HEK293 (cell line): Measurements from ENCODE around the gene EMP3.

Source experiments
- FEZF1 ChIP-seq: fragments of 450-650 bp; formaldehyde crosslinking; IDR thresholded peaks from 2 replicates; pipeline ENCODE4 v1.5.1; 2016; ENCODE audit warnings: missing biosample characterization, missing genetic modification characterization
- GLI2 ChIP-seq: fragments of 450-650 bp; formaldehyde crosslinking; IDR thresholded peaks from 2 replicates; pipeline ENCODE4; 2017; ENCODE audit warnings: missing biosample characterization, missing genetic modification characterization, low read depth, borderline replicate concordance
- GLIS1 ChIP-seq: fragments of 450-650 bp; formaldehyde crosslinking; IDR thresholded peaks from 2 replicates; pipeline ENCODE4 v1.5.1; 2016; ENCODE audit warnings: missing biosample characterization, missing genetic modification characterization
- KLF1 ChIP-seq: fragments of 450-650 bp; formaldehyde crosslinking; IDR thresholded peaks from 2 replicates; pipeline ENCODE4 v1.5.1; 2016; ENCODE audit warnings: missing biosample characterization, missing genetic modification characterization
- KLF10 ChIP-seq: fragments of 450-650 bp; IDR thresholded peaks from 2 replicates; pipeline ENCODE4 v1.5.1; 2018; ENCODE audit warnings: missing biosample characterization, mild to moderate bottlenecking, missing genetic modification characterization
- KLF8 ChIP-seq: fragments of 450-650 bp; formaldehyde crosslinking; IDR thresholded peaks from 2 replicates; pipeline ENCODE4 v1.5.1; 2016; ENCODE audit warnings: missing biosample characterization, missing genetic modification characterization
- RBAK ChIP-seq: fragments of 450-650 bp; formaldehyde crosslinking; IDR thresholded peaks from 2 replicates; pipeline ENCODE4 v1.5.1; 2016; ENCODE audit warnings: missing biosample characterization, missing genetic modification characterization
- SP3 ChIP-seq: fragments of 450-650 bp; formaldehyde crosslinking; IDR thresholded peaks from 2 replicates; pipeline ENCODE4 v1.5.1; 2016; ENCODE audit warnings: missing biosample characterization, missing genetic modification characterization
- ZBTB21 ChIP-seq: fragments of 450-650 bp; formaldehyde crosslinking; IDR thresholded peaks from 2 replicates; pipeline ENCODE4 v1.5.1; 2017; ENCODE audit warnings: missing biosample characterization, missing genetic modification characterization
- ZBTB8A ChIP-seq: fragments of 450-650 bp; formaldehyde crosslinking; IDR thresholded peaks from 2 replicates; pipeline ENCODE4 v1.5.1; 2016; ENCODE audit warnings: missing biosample characterization, missing genetic modification characterization
- ZFHX2 ChIP-seq: fragments of 450-650 bp; formaldehyde crosslinking; conservative IDR thresholded peaks from 2 replicates; pipeline ENCODE4 v1.5.1; 2016; ENCODE audit warnings: missing biosample characterization, missing genetic modification characterization
- ZNF121 ChIP-seq: fragments of 450-650 bp; formaldehyde crosslinking; IDR thresholded peaks from 2 replicates; pipeline ENCODE4 v1.5.1; 2016; ENCODE audit warnings: missing biosample characterization, missing genetic modification characterization
- ZNF184 ChIP-seq: fragments of 450-650 bp; IDR thresholded peaks from 2 replicates; pipeline ENCODE4 v1.5.1; 2018; ENCODE audit warnings: missing biosample characterization, mild to moderate bottlenecking, missing genetic modification characterization
- ZNF202 ChIP-seq: fragments of 450-650 bp; formaldehyde crosslinking; IDR thresholded peaks from 2 replicates; pipeline ENCODE4 v1.5.1; 2016; ENCODE audit warnings: missing biosample characterization, missing genetic modification characterization, borderline replicate concordance
- ZNF214 ChIP-seq: fragments of 450-650 bp; formaldehyde crosslinking; IDR thresholded peaks from 2 replicates; pipeline ENCODE4 v1.5.1; 2017; ENCODE audit warnings: missing biosample characterization, mild to moderate bottlenecking, missing genetic modification characterization, borderline replicate concordance
- ZNF23 ChIP-seq: fragments of 450-650 bp; formaldehyde crosslinking; IDR thresholded peaks from 2 replicates; pipeline ENCODE4 v1.5.1; 2016; ENCODE audit warnings: missing biosample characterization, missing genetic modification characterization, borderline replicate concordance
- ZNF248 ChIP-seq: fragments of 450-650 bp; formaldehyde crosslinking; IDR thresholded peaks from 2 replicates; pipeline ENCODE4 v1.5.1; 2017; ENCODE audit warnings: missing biosample characterization, missing genetic modification characterization
- ZNF366 ChIP-seq: fragments of 450-650 bp; formaldehyde crosslinking; conservative IDR thresholded peaks from 2 replicates; pipeline ENCODE4 v1.5.1; 2016; ENCODE audit warnings: missing biosample characterization, missing genetic modification characterization
- ZNF433 ChIP-seq: fragments of 450-650 bp; formaldehyde crosslinking; IDR thresholded peaks from 2 replicates; pipeline ENCODE4 v1.5.1; 2016; ENCODE audit warnings: missing biosample characterization, missing genetic modification characterization, low read depth
- ZNF530 ChIP-seq: fragments of 450-650 bp; formaldehyde crosslinking; IDR thresholded peaks from 2 replicates; pipeline ENCODE4 v1.5.1; 2016; ENCODE audit warnings: low read depth, missing biosample characterization, missing genetic modification characterization
- ZNF544 ChIP-seq: fragments of 450-650 bp; formaldehyde crosslinking; IDR thresholded peaks from 2 replicates; pipeline ENCODE4 v1.5.0; 2017; ENCODE audit warnings: missing biosample characterization, missing genetic modification characterization
- ZNF558 ChIP-seq: fragments of 450-650 bp; formaldehyde crosslinking; IDR thresholded peaks from 2 replicates; pipeline ENCODE4 v1.5.1; 2016; ENCODE audit warnings: missing biosample characterization, missing genetic modification characterization
- ZNF561 ChIP-seq: fragments of 450-650 bp; IDR thresholded peaks from 2 replicates; pipeline ENCODE4 v1.5.1; 2018; ENCODE audit warnings: missing biosample characterization, missing genetic modification characterization, borderline replicate concordance
- ZNF629 ChIP-seq: fragments of 450-650 bp; formaldehyde crosslinking; IDR thresholded peaks from 2 replicates; pipeline ENCODE4 v1.5.1; 2017; ENCODE audit warnings: missing biosample characterization, missing genetic modification characterization
- ZNF768 ChIP-seq: fragments of 450-650 bp; formaldehyde crosslinking; IDR thresholded peaks from 2 replicates; pipeline ENCODE4 v1.5.1; 2018; ENCODE audit warnings: missing biosample characterization, mild to moderate bottlenecking, missing genetic modification characterization
- ZNF785 ChIP-seq: fragments of 450-650 bp; formaldehyde crosslinking; IDR thresholded peaks from 2 replicates; pipeline ENCODE4 v1.5.1; 2016; ENCODE audit warnings: missing biosample characterization, missing genetic modification characterization
- ZNF791 ChIP-seq: fragments of 450-650 bp; formaldehyde crosslinking; IDR thresholded peaks from 2 replicates; pipeline ENCODE4 v1.5.1; 2016; ENCODE audit warnings: missing biosample characterization, missing genetic modification characterization
- ZNF830 ChIP-seq: fragments of 450-650 bp; IDR thresholded peaks from 2 replicates; pipeline ENCODE4 v1.5.0; 2018; ENCODE audit warnings: missing biosample characterization, missing genetic modification characterization, low read depth, mild to moderate bottlenecking, moderate library complexity
- TF ChIP-seq, protein P1 (sequence below): fragments of 450-650 bp; formaldehyde crosslinking; IDR thresholded peaks from 2 replicates; pipeline ENCODE4 v1.5.1; 2016; ENCODE audit warnings: missing biosample characterization, missing genetic modification characterization
- TF ChIP-seq, protein P2 (sequence below): fragments of 450-650 bp; formaldehyde crosslinking; IDR thresholded peaks from 2 replicates; pipeline ENCODE4 v1.5.1; 2016; ENCODE audit warnings: missing biosample characterization, missing genetic modification characterization
- TF ChIP-seq, protein P3 (sequence below): fragments of 450-650 bp; formaldehyde crosslinking; conservative IDR thresholded peaks from 2 replicates; pipeline ENCODE4 v1.5.1; 2016; ENCODE audit warnings: low read depth, missing biosample characterization, missing genetic modification characterization
- TF ChIP-seq, protein P4 (sequence below): fragments of 450-650 bp; formaldehyde crosslinking; IDR thresholded peaks from 2 replicates; pipeline ENCODE4 v1.5.1; 2017; ENCODE audit warnings: missing biosample characterization, missing genetic modification characterization

Gene EMP3

DNA sequence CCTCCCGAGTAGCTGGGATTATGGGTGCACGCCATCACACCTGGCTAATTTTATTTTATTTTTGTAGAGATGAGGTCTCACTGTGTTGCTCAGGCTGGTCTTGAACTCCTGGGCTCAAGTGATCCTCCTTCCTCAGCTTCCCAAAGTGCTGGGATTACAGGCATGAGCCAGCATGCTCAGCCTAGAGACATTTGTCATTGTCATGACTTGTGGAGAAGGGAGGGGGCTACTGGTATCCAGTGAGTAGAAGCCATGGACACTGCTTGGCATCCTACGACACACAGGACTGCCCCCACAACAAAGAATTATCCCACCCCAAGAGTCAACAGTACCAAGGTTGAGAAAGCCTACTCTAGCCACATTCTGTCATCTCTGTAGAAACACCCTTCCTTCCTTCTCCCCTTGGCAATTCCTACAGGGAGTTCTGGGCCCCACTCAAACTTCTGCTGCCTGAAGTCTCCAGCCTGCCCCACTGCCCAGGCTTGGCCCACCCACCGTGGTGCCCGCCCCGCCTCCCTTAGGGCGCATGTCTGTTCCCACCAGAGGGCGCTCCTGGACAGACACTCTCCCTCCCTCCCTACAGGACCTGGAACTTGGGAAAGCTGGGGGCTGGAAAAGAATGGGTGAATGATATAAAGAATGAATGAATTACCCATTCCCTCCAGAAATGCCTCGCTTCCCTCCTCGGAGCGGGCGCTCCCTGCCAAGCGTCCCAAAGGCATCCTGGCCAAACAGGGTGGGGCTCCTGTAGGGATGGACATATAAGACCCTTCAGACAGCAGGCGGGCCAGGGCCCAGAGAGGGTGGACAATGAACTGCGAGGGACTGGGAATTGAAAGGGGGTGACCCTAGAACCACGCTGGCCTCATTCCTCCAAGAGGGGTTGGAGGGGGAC is 5.5 kb upstream of the EMP3 start (continued):
- TF ChIP-seq, protein P1, sequence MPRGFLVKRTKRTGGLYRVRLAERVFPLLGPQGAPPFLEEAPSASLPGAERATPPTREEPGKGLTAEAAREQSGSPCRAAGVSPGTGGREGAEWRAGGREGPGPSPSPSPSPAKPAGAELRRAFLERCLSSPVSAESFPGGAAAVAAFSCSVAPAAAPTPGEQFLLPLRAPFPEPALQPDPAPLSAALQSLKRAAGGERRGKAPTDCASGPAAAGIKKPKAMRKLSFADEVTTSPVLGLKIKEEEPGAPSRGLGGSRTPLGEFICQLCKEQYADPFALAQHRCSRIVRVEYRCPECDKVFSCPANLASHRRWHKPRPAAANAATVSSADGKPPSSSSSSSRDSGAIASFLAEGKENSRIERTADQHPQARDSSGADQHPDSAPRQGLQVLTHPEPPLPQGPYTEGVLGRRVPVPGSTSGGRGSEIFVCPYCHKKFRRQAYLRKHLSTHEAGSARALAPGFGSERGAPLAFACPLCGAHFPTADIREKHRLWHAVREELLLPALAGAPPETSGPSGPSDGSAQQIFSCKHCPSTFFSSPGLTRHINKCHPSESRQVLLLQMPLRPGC (tag by site-specific recombination), result no peak
- TF ChIP-seq ZFHX2 (tag by site-specific recombination) (no peak), ZNF121 (tag by site-specific recombination) (no peak), ZNF830 (tag by site-specific recombination) (no peak), ZNF366 (tag by site-specific recombination) (peak; percentile 67), ZNF629 (tag by site-specific recombination) (no peak), ZNF791 (tag by site-specific recombination) (no peak), GLI2 (tag by site-specific recombination) (no peak), KLF8 (tag by site-specific recombination) (peak; percentile 55), ZNF184 (no peak), ZNF530 (tag by site-specific recombination) (no peak), ZNF433 (tag by site-specific recombination) (no peak), GLIS1 (tag by site-specific recombination) (peak; percentile 59), ZBTB21 (tag by site-specific recombination) (no peak), ZBTB8A (tag by site-specific recombination) (peak; percentile 99), ZNF561 (tag by site-specific recombination) (0 out of 2 replicates have a peak, but pooled peaks have one; percentile 28), KLF10 (peak; percentile 29; the same call in 1 of the 2 replicates), ZNF544 (no peak), SP3 (tag by site-specific recombination) (peak; percentile 74), ZNF248 (tag by site-specific recombination) (no peak), ZNF768 (tag by site-specific recombination) (no peak), KLF1 (peak; percentile 25; the same call in 1 of the 2 replicates), ZNF23 (tag by site-specific recombination) (no peak), FEZF1 (tag by site-specific recombination) (no peak), RBAK (tag by site-specific recombination) (no peak), ZNF202 (tag by site-specific recombination) (no peak), ZNF558 (tag by site-specific recombination) (no peak), ZNF785 (tag by site-specific recombination) (no peak), ZNF214 (tag by site-specific recombination) (no peak)
- TF ChIP-seq, protein P2, sequence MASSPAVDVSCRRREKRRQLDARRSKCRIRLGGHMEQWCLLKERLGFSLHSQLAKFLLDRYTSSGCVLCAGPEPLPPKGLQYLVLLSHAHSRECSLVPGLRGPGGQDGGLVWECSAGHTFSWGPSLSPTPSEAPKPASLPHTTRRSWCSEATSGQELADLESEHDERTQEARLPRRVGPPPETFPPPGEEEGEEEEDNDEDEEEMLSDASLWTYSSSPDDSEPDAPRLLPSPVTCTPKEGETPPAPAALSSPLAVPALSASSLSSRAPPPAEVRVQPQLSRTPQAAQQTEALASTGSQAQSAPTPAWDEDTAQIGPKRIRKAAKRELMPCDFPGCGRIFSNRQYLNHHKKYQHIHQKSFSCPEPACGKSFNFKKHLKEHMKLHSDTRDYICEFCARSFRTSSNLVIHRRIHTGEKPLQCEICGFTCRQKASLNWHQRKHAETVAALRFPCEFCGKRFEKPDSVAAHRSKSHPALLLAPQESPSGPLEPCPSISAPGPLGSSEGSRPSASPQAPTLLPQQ (tag by site-specific recombination), result peak; percentile 97
- TF ChIP-seq, protein P3, sequence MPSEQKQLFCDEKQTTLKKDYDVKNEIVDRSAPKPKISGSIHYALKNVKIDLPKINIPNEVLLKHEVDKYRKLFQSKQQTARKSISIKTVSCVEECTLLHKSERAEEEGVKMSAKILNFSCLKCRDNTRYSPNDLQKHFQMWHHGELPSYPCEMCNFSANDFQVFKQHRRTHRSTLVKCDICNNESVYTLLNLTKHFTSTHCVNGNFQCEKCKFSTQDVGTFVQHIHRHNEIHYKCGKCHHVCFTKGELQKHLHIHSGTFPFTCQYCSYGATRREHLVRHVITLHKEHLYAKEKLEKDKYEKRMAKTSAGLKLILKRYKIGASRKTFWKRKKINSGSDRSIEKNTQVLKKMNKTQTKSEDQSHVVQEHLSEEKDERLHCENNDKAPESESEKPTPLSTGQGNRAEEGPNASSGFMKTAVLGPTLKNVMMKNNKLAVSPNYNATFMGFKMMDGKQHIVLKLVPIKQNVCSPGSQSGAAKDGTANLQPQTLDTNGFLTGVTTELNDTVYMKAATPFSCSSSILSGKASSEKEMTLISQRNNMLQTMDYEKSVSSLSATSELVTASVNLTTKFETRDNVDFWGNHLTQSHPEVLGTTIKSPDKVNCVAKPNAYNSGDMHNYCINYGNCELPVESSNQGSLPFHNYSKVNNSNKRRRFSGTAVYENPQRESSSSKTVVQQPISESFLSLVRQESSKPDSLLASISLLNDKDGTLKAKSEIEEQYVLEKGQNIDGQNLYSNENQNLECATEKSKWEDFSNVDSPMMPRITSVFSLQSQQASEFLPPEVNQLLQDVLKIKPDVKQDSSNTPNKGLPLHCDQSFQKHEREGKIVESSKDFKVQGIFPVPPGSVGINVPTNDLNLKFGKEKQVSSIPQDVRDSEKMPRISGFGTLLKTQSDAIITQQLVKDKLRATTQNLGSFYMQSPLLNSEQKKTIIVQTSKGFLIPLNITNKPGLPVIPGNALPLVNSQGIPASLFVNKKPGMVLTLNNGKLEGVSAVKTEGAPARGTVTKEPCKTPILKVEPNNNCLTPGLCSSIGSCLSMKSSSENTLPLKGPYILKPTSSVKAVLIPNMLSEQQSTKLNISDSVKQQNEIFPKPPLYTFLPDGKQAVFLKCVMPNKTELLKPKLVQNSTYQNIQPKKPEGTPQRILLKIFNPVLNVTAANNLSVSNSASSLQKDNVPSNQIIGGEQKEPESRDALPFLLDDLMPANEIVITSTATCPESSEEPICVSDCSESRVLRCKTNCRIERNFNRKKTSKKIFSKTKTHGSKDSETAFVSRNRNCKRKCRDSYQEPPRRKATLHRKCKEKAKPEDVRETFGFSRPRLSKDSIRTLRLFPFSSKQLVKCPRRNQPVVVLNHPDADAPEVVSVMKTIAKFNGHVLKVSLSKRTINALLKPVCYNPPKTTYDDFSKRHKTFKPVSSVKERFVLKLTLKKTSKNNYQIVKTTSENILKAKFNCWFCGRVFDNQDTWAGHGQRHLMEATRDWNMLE, result no peak
- TF ChIP-seq, protein P4, sequence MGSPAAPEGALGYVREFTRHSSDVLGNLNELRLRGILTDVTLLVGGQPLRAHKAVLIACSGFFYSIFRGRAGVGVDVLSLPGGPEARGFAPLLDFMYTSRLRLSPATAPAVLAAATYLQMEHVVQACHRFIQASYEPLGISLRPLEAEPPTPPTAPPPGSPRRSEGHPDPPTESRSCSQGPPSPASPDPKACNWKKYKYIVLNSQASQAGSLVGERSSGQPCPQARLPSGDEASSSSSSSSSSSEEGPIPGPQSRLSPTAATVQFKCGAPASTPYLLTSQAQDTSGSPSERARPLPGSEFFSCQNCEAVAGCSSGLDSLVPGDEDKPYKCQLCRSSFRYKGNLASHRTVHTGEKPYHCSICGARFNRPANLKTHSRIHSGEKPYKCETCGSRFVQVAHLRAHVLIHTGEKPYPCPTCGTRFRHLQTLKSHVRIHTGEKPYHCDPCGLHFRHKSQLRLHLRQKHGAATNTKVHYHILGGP (tag by site-specific recombination), result no peak
